Germinal center (tissue), 1 donor: ENCODE data around the gene TEKT1.
"Not testable (repeated sequence)": the region's sequence is repeated elsewhere in the genome, so short reads cannot be mapped to it uniquely, and the experiment has no call there.

Source experiments
- DNase-seq: peaks from one replicate; pipeline ENCODE4 v3.0.0; 2012; ENCODE audit warnings: mixed read lengths, low spot score

The TEKT1 gene

GRCh38 chr17:6831661-6832263 is at the start of gene TEKT1:
TSS of gene TEKT1 (minus strand) at chr17:6831729. CDS start at chr17:6830376, 1,353 bp downstream.
- DNase-seq = peak; percentile 77

GRCh38 chr17:6879221-6879975 is 47.9 kb upstream of the TEKT1 start:
- DNase-seq = not testable (repeated sequence)

DNA sequence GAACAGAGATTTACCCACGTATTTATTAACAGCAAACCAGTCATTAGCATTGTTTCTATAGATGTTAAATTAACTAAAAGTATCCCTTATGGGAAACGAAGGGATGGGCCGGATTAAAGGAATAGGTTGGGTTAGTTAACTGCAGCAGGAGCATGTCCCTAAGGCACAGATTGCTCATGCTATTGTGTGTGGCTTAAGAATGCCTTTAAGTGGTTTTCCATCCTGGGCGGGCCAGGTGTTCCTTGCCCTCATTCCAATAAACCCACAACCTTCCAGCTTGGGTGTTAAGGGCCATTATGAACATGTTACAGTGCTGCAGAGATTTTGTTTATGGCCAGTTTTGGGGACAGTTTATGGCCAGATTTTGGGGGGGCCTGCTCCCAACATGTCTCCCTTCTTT is 43.7 kb upstream of the TEKT1 start:
- not testable (repeated sequence) for DNase-seq

DNA sequence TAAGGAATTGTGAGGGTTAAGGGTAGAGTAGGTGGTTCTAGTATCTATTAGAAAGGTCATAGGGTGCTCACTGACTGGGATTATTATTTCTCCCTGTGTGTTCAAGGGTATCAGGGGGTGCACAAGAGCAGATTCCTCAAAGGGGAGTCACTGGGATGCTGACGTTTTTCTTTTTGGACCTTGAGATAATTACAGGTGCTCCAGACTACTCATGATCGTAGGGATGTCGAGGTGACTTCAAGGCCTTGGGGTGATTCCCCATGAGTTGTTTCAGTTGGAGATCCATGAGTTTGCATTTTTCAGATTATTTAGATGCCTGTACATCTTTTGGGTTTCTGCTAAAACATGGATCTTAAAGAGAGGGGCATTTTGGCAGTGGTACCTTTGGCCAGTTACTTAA is 41.4 kb upstream of the TEKT1 start:
- no peak for DNase-seq

GRCh38 chr17:6870841-6871240 is 39.3 kb upstream of the TEKT1 start:
- DNase-seq = no peak

- no peak for DNase-seq
These were observed 37.1 kb upstream of the TEKT1 start for GRCh38 chr17:6868582-6868981.

GRCh38 chr17:6867849-6868248 is 36.3 kb upstream of the TEKT1 start:
- DNase-seq = no peak

DNA sequence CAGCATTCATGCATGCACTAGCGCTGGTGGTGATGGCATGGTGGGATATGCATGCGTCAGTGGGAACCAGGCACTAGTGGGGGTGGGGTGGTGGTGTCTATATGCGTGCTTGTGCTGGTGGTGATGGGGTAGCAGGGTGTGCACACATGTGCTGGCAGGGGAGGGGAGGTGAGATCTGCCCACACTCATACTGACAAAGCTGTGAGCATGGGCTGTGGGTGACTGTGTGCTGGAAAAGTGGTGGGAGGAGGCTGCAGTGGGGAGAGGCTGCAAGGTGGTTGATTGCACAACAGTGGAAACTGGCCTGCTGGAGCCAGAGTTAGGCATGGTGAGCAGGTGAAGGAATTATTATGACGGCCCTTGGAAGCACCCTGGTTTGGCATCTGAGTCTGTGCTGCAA is 31.3 kb upstream of the TEKT1 start:
- DNase-seq = no peak

GRCh38 chr17:6862122-6862521 is 30.6 kb upstream of the TEKT1 start:
- no peak for DNase-seq

DNA sequence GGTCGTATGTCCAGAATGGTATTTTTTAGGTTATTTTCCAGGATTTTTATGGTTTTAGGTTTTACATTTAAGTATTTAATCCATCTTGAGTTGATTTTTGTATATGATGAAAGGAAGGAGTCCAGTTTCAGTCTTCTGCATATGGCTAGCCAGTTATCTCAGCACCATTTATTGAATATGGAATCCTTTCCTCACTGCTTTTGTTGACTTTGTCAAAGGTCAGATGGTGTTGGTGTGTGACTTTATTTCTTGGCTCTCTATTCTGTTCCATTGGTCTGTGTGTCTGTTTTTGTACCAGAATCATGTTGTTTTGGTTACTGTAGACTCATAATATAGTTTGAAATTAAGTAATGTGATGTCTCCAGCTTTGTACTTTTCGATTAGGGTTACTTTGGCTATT is 26.4 kb upstream of the TEKT1 start:
- DNase-seq = no peak

- no peak for DNase-seq
These were observed 25.8 kb upstream of the TEKT1 start for GRCh38 chr17:6857336-6857735.

GRCh38 chr17:6856051-6856450 is 24.5 kb upstream of the TEKT1 start:
- DNase-seq = no peak

DNA sequence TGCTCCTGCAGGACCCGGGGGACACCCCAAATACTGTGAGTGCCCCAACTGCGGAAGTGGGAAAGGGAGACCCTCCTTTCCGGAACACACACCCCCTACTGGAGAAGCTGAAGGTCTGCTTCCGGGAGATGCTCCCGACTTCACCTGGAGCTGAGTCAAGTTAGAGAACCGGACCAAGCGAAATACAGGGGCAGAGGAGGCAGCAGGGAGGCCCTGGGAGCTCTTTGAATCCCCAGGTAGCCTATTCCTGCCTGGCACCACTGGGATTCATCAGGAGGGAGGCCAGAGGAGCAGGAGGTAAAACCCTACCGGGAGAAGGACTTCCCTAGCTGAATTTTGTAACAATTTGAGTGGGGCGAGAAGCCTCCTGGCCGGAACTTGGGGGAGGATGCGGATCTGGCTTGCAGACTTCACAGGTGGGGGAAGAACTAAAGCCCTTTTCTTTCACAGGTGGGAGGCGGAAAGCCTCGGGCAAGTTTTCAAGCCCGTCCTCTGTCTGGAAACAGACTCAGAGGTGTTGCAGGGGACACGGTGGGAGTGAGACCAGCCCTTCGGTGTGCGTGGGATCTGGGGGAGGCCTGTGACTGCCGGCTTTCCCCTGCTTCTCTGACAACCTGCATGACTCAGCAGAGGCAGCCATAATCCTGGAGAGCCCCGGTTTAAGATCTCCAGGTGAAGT is 22.4 kb upstream of the TEKT1 start:
- DNase-seq = no peak

DNA sequence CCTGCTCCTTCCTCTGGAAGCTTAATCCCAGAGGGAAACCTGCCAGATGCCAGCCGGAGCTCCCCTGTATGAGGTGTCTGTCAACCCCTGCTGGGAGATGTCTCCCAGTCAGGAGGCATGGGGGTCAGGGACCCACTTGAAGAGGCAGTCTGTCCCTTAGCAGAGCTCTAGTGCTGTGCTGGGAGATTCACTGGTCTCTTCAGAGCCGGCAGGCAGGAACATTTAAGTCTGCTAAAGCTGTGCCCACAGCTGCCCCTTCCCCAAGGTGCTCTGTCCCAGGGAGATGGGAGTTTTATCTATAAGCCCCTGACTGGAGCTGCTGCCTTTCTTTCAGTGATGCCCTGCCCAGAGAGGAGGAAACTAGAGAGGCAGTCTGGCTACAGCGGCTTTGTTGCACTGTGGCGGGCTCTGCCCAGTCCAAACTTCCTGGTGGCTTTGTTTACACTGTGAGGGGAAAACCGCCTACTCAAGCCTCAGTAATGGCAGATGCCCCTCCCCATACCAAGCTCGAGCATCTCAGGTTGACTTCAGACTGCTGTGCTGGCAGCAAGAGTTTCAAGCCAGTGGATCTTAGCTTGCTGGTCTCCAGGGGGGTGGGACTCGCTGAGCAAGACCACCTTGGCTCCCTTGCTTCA is 17.1 kb upstream of the TEKT1 start:
- DNase-seq = not testable (repeated sequence)

GRCh38 chr17:6846138-6846537 is 14.6 kb upstream of the TEKT1 start:
- DNase-seq = not testable (repeated sequence)

DNA sequence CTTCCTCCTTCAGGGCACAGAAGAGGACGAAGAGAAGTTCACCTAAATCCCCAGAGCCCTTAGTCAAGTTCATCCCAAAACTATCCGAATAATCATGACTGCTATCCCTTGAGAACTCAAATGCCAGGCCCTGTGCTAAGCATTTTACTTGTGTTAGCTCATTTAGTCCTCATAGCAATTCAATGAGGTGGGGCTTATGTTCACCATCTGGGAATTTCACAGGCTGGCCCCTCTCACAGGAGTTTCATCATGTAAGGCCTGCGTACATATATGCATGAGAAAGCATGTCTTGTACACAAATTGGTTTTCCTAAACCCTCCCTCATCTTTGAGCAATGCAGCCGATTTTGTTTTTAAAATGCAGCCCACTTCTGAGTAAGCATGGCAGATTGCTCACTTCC is 12.9 kb upstream of the TEKT1 start:
- DNase-seq = not testable (repeated sequence)

GRCh38 chr17:6843241-6843880 is 11.8 kb upstream of the TEKT1 start:
- peak; percentile 15 for DNase-seq

- not testable (repeated sequence) for DNase-seq
These were observed 10.2 kb upstream of the TEKT1 start for GRCh38 chr17:6841769-6842168.

GRCh38 chr17:6830383-6830986 is 1.0 kb downstream of the TEKT1 start:
- DNase-seq = no peak

DNA sequence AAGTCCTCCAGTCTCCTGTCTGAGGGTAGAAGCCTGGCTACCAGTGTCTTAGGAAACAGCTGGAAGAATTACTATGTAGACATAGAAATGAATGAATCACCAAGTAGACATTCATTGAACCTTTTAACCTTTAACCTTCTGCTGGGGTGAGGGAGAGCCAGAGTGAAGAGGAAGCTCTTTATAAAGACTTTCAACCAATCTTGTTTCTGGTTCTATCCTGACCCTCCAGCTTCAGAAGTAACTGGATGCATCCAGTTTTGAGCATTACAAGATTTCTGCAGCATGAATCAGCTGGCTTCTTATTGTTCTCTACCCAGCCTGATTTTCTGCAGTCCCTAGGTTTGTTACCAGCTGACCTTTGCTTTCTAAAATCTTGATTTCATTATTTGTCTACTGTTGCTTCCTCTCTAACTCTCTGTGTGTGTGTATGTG is 8.5 kb downstream of the TEKT1 start:
- DNase-seq = no peak

- no peak for DNase-seq
These were observed 12.6 kb downstream of the TEKT1 start for GRCh38 chr17:6818938-6819337.

DNA sequence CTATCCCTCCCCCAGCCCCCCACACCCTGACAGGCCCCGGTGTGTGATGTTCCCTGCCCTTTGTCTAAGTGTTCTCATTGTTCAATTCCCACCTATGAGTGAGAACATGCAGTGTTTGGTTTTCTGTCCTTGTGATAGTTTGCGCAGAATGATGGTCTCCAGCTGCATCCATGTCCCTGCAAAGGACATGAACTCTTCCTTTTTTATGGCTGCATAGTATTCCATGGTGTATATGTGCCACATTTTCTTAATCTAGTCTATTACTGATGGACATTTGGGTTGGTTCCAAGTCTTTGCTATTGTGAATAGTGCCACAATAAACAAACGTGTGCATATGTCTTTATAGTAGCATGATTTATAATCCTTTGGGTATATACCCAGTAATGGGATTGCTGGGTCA is 15.2 kb downstream of the TEKT1 start:
- DNase-seq = not testable (repeated sequence)
